Measurements from ENCODE around the gene PHB1.
A peak's percentile ranks its signal among the peaks of the same experiment; 100 is the strongest.
"Not testable (repeated sequence)": the region's sequence is repeated elsewhere in the genome, so short reads cannot be mapped to it uniquely, and the experiment has no call there.

The PHB1 gene

DNA sequence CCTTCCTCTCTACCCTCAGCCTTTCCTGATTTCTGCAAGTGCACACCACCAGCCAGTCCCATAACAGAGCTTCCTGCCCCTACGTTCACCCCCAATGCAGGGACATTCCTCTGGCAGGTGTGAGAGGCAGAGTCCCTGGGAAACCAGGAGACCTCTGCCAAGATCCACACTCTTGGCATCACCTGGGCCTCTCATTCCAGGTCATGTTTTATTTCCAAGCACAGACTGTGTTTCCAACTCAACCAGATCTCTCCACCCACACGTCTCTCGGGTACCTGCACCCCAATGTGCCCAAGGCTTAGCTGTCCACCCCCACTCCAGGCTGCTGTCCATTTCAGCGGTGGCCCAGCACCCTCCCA, 21.0 kb upstream of the PHB1 start:
- no peak overlapping the region for H3K4me3 ChIP-seq (replicated peaks; ENCODE audit: low read depth, low read length)
- TF ChIP-seq, protein P1, sequence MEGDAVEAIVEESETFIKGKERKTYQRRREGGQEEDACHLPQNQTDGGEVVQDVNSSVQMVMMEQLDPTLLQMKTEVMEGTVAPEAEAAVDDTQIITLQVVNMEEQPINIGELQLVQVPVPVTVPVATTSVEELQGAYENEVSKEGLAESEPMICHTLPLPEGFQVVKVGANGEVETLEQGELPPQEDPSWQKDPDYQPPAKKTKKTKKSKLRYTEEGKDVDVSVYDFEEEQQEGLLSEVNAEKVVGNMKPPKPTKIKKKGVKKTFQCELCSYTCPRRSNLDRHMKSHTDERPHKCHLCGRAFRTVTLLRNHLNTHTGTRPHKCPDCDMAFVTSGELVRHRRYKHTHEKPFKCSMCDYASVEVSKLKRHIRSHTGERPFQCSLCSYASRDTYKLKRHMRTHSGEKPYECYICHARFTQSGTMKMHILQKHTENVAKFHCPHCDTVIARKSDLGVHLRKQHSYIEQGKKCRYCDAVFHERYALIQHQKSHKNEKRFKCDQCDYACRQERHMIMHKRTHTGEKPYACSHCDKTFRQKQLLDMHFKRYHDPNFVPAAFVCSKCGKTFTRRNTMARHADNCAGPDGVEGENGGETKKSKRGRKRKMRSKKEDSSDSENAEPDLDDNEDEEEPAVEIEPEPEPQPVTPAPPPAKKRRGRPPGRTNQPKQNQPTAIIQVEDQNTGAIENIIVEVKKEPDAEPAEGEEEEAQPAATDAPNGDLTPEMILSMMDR (IDR thresholded peaks at IDR 0.05; ENCODE audit: low read depth, low read length, missing control alignments) = no peak
- no peak for DNase-seq (ENCODE audit: extremely low read depth, low read depth)

DNA sequence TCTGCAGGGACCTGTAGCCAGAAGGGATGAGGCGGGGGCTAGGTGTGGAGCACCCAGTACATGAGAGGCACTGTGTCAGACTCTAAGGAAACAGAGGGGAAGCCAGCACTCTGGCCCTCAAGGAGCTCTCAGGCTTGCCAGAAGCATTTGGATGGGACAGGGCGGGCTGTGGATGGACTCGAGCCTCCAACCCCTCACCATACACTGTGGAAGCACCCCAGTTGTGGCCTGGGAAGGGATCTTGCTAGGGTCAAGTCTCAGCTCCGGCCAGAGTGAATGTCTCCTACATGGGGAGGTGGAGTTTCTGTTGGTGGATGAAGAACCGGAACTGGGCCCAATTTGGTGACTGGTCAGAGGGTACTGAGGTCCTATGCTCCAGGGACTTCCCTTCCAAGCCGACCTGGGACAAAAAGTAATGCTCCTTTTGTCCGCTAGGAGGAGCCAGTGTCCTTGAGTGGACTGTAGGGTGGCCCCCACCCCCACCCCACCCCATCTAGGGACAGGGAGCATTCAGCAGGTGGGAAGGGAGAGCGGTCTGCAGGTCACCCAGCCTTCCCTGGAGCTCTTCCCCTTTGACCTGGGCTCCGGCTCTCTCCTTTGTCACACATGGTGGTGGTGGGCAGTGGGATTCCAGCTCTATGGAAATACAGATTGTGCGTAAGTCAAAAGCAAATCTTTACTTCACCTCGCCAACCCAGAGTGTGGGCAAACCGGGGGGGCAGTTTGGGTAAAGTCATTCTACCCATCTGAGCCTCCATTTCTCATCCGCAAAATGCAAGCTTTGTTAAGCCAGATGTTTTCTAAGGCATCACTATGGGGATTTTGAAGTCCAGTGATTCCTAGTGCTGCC, 20.4 kb upstream of the PHB1 start:
- peak; percentile 21 for DNase-seq (ENCODE audit: extremely low read depth, low read depth)
- TF ChIP-seq, protein P1 (IDR thresholded peaks at IDR 0.05; ENCODE audit: low read depth, low read length, missing control alignments) = peak; percentile 75
- H3K4me3 ChIP-seq (replicated peaks; ENCODE audit: low read depth, low read length) = no peak overlapping the region

DNA sequence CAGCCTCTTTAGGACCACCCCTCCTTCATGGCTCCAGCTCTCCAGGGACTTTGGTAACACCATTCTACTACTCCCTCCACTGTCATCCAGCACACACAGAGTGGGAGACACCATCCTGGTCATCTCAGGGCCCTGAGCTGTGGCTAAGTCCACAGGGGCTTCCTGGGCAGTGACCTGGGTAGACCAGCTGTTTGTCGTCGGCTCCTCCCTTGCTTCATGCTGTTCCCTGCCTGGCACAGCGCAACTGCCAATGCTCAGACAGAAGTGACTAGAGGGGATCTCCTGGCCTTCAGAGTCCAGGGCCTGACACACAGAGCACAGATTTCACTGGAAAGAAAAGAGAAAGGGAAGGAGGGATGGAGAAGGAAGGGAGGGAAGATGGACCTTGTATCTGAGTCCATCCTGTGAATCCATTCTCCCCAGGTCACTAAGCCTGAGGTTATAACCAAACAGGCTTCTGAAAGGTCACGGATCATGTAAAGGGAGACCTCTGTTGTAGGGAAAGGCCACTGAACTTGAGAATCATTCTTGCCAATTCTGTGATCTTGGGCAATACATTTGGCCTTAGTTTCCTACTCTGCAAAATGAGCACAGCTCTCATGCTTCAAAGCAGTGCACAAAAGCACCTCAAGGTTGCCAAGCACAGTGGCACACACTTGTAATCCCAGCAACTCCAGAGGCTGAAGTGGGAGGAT, 18.5 kb upstream of the PHB1 start:
- DNase-seq (ENCODE audit: extremely low read depth, low read depth) = no peak
- TF ChIP-seq, protein P1 (IDR thresholded peaks at IDR 0.05; ENCODE audit: low read depth, low read length, missing control alignments) = no peak

DNA sequence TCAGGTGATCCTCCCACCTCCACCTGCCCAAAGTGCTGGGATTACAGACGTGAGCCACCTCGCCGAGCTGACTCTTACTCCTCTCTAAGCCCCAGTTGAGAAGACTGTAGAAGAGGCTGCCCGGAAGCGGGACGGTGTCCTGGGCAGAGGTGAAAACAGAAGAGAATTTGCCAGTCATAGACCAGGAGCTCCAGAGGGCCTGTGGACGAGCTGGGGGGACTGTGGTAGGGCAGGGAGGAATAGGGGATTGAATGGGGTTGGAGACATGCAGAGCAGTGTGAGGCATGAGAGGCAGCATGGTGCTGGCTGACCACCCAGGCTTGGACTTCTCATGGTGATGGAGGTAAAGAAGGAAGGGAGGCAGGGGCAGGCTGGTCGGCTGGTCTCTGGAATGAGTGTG, 17.1 kb upstream of the PHB1 start:
- no peak for DNase-seq (ENCODE audit: extremely low read depth, low read depth)
- TF ChIP-seq, protein P1 (IDR thresholded peaks at IDR 0.05; ENCODE audit: low read depth, low read length, missing control alignments) = no peak
- H3K4me3 ChIP-seq (replicated peaks; ENCODE audit: low read depth, low read length) = no peak overlapping the region

More for the DNA sequence above, 18.5 kb upstream of the PHB1 start:
- no peak overlapping the region for H3K4me3 ChIP-seq (replicated peaks; ENCODE audit: low read depth, low read length)

DNA sequence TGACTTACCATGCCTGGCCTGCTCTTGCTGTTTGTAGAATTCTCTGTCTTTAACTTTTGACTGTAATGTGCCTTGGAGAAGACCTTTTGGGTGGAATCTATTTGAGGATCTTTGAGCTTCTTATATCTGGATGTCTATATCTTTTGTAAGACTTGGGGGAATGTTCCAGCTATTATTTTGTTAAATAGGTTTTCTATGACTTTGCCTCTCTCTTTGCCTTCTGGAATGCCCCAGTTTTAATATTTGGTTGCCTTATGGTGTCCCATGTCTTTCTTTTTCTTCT, 10.3 kb upstream of the PHB1 start:
- H3K4me3 ChIP-seq (replicated peaks; ENCODE audit: low read depth, low read length) = no peak overlapping the region
- TF ChIP-seq, protein P1 (IDR thresholded peaks at IDR 0.05; ENCODE audit: low read depth, low read length, missing control alignments) = no peak
- DNase-seq (ENCODE audit: extremely low read depth, low read depth) = no peak

DNA sequence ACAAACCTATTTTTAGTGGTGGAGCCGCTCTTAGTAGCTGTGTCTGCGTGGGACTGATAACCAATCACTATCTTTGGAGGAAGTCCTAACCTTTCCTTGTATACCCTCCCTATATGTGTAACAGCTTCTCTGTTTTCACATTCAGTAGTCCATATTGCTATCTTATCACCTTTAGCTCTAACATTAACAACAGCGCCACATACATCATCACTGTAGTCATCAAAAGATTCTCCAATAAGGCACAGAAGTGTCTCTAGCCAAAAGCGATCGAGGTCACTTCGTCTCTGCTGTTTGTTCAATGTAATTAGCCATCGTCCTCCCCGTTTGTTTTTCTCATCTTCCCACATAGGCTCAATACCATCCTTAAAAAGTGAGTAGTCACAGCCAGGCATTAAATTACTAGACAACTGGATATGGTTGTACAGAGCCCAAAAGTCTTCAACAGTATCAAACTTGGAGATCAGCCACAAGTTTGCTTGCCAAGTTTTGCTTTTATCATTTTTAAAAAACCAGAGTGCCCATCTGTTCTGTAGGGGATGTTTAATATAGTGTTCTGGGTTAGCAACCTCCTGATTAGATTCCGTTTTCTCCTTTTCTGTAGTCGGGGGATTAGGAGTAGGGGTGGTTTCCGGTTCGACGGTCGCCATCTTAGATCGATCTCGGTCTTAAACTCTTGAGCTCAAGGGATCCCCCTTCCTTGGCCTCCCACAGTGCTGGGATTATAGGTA, 9.8 kb upstream of the PHB1 start:
- H3K4me3 ChIP-seq (replicated peaks; ENCODE audit: low read depth, low read length); DNase-seq (ENCODE audit: extremely low read depth, low read depth): not testable (repeated sequence)

DNA sequence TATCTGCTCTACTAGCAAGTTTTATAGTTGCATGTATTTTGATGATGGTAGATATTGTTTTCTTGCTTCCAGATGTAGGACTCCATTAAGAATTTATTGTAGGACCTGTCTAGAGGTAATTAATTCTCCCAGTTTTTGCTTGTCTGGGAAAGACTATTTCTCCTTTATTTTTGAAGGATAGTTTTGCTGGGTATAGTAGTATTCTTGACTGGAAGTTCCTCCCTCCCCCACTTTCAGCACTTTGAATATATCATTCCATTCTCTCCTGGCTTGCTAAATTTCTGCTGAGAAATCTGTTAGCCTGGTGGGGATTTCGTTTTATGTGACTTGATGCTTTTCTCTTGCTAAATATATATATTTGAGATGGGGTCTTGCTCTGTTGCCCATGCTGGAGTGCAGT, 8.0 kb upstream of the PHB1 start:
- TF ChIP-seq, protein P1 (IDR thresholded peaks at IDR 0.05; ENCODE audit: low read depth, low read length, missing control alignments) = no peak
- DNase-seq (ENCODE audit: extremely low read depth, low read depth) = no peak
- H3K4me3 ChIP-seq (replicated peaks; ENCODE audit: low read depth, low read length) = no peak overlapping the region

DNA sequence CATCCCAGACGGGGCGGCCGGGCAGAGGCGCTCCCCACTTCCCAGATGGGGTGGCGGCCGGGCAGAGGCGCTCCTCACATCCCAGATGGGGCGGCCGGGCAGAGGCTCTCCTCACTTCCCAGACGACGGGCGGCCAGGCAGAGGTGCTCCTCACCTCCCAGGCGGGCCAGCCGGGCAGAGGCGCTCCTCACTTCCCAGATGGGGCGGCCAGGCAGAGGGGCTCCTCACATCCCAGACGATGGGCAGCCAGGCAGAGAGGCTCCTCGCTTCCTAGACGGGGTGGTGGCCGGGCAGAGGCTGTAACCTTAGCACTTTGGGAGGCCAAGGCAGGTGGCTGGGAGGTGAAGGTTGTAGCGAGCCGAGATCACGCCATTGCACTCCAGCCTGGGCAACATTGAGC, 5.1 kb upstream of the PHB1 start:
- H3K4me3 ChIP-seq (replicated peaks; ENCODE audit: low read depth, low read length); DNase-seq (ENCODE audit: extremely low read depth, low read depth): not testable (repeated sequence)

DNA sequence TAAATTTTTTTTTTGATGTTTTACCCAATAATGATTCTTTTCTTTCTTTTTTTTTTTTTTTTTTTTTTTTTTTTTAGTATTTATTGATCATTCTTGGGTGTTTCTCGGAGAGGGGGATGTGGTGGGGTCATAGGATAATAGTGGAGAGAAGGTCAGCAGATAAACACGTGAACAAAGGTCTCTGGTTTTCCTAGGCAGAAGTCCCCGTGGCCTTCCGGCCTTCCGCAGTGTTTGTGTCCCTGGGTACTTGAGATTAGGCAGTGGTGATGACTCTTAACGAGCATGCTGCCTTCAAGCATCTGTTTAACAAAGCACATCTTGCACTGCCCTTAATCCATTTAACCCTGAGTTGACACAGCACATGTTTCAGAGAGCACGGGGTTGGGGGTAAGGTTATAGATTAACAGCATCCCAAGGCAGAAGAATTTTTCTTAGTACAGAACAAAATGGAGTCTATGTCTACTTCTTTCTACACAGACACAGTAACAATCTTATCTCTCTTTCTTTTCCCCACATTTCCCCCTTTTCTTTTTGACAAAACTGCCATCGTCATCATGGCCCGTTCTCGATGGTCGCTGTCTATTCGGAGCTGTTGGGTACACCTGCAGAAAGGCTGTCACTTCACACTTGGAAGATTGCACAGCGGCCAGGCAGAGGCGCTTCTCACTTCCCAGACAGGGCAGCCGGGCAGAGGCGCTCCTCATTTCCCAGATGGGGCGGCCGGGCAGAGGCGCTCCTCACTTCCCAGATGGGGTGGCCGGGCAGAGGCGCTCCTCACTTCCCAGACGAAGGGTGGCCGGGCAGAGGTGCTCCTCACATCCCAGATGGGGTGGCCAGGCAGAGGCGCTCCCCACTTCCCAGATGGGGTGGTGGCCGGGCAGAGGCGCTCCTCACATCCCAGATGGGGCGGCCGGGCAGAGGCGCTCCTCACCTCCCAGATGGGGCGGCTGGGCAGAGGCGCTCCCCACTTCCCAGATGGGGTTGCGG, 4.4 kb upstream of the PHB1 start:
- not testable (repeated sequence) for H3K4me3 ChIP-seq (replicated peaks; ENCODE audit: low read depth, low read length)

More for the DNA sequence above, 4.4 kb upstream of the PHB1 start:
- not testable (repeated sequence) for DNase-seq (ENCODE audit: extremely low read depth, low read depth)

Measured in HFF-Myc (cell line).